Measurements from ENCODE around the gene POTEF. TPM values are rescaled to one million over a fixed set of nuclear protein-coding genes. Genes with fewer than 3 reads are reported as not detected.
"Not testable (repeated sequence)": the region's sequence is repeated elsewhere in the genome, so short reads cannot be mapped to it uniquely, and the experiment has no call there.

Gene POTEF
- total RNA-seq, 4 donors from 2014 or later, result 0.27 TPM; not detected in 3

GRCh38 chr2:130152816-130153595, 24.0 kb upstream of the POTEF start:
- Histone ChIP-seq H3K4me3 (replicated peaks in 1 of 3) (no peak overlapping the region), H3K27me3 (no peaks in the 10 kb centered on the region), H3K9me3 (no peaks in the 10 kb centered on the region), H3K4me1 (peaks cover 18 to 22% of the 10 kb centered on the region in 2 donors), H3K27ac (no peak overlapping the region), H3K36me3 (peaks cover 13 to 19% of the 10 kb centered on the region in 2 donors)
- no peak for DNase-seq
- intact Hi-C loops (cut with DNase I), result no loop called here
- TF ChIP-seq POLR2A (IDR thresholded peaks at IDR 0.05) (no peak), CTCF (IDR thresholded peaks at IDR 0.05) (no peak)
- 95% methylated on average over 14 to 20 of the region's 25 CpGs for WGBS, 2 donors

GRCh38 chr2:130152136-130152815, 23.3 kb upstream of the POTEF start:
- Histone ChIP-seq H3K36me3 (peaks cover 13 to 19% of the 10 kb centered on the region in 2 donors), H3K4me1 (peaks cover 11 to 15% of the 10 kb centered on the region in 2 donors)
- H3K27me3 ChIP-seq; H3K27ac ChIP-seq; intact Hi-C loops (cut with DNase I); H3K4me3 ChIP-seq (replicated peaks in 1 of 3); H3K9me3 ChIP-seq; DNase-seq: not testable (repeated sequence)
- WGBS, 2 donors, result 94 to 96% methylated on average over 26 to 27 of the region's 27 CpGs

DNA sequence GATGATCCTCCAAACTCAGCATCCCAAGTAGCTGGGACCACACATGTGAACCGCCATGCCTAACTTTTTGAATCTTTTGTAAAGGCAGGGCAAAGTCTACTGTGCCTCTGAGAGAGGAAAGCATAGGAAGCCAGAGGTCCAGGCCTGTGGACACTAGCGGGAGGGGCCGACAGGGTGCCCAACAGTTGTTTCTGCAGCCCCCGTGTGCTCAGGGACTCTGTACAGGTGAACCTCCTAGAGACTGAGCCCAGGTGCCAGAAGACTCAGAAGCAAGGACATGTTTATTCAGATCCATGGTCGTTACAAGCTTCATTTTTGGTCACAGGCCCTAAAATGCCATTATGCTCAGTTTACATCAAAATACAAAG, 22.1 kb upstream of the POTEF start:
- H3K9me3 ChIP-seq; H3K27me3 ChIP-seq; H3K4me3 ChIP-seq (replicated peaks in 1 of 3); H3K4me1 ChIP-seq; DNase-seq; H3K27ac ChIP-seq; intact Hi-C loops (cut with DNase I): not testable (repeated sequence)
- peaks cover 13 to 19% of the 10 kb centered on the region in 2 donors for H3K36me3 ChIP-seq
- WGBS, 2 donors, result 50 to 66% methylated on average over 2 to 5 of the region's 5 CpGs

- no peak for DNase-seq
- H3K27ac ChIP-seq, result no peak overlapping the region
- 91 to 95% methylated on average over 23 of the region's 23 CpGs for WGBS, 2 donors
Observed at GRCh38 chr2:130150181-130151144, 21.4 kb upstream of the POTEF start.

DNA sequence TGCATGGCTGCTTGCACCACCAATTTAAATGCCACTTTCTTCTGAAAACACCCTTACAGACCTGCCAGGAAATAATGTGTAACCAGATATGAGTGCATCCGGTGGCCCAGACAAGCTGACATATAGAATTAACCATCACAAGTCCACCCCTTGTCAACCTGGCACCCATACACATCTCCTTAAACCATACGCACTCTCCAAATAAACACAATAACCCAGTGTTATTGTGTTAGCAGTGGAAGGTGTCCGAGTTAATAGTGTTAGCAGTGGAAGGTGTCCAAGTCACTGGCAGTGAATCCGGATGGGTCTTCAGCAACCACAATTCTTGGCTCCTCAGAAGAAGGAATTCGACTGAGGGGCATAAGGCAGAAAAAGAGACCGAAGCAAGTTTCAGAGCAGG, 19.5 kb upstream of the POTEF start:
- H3K4me1 ChIP-seq; H3K27me3 ChIP-seq; H3K4me3 ChIP-seq (replicated peaks in 1 of 3); H3K9me3 ChIP-seq; intact Hi-C loops (cut with DNase I); DNase-seq; H3K27ac ChIP-seq: not testable (repeated sequence)
- peaks cover 13 to 15% of the 10 kb centered on the region in 2 donors for H3K36me3 ChIP-seq
- WGBS, 2 donors, result 32 to 34% methylated on average over 6 of the region's 6 CpGs

More at GRCh38 chr2:130150181-130151144, 21.4 kb upstream of the POTEF start:
- Histone ChIP-seq H3K4me3 (replicated peaks in 1 of 3) (no peak overlapping the region), H3K9me3 (no peaks in the 10 kb centered on the region), H3K27me3 (no peaks in the 10 kb centered on the region), H3K4me1 (peaks cover under 1 to 2% of the 10 kb centered on the region in 2 donors), H3K36me3 (peaks cover 13 to 19% of the 10 kb centered on the region in 2 donors)
- intact Hi-C loops (cut with DNase I), result no loop called here
- TF ChIP-seq POLR2A (IDR thresholded peaks at IDR 0.05) (no peak), CTCF (IDR thresholded peaks at IDR 0.05) (no peak)

DNA sequence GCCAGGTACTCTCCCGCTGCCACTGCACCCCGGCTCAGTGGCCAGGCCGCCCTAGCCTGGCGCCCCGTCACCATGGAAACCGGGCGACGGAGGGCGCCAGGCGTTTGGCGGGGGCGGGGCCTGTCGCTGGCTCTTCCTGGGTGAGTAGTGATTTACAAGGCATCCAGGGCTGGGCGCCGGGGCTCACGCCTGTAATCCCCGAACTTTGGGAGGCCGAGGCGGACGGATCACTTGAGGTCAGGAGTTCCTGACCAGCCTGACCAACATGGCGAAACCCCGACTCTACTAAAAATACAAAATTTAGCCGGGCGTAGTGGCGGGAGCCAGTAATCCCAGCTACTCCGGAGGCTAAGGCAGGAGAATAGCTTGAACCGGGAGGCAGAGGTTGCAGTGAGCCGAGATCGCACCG, 16.0 kb upstream of the POTEF start, which contains the start of gene CCDC74B:
Gene CCDC74B (minus strand): TSS at position 107 of the 409 bp plus-strand sequence. CDS start 116 bp downstream, outside the sequence.
- H3K36me3 ChIP-seq; H3K9me3 ChIP-seq; H3K27me3 ChIP-seq; H3K4me1 ChIP-seq; intact Hi-C loops (cut with DNase I): not testable (repeated sequence)
- peak in 1 of 2 donors; percentile 41 for TF ChIP-seq POLR2A (IDR thresholded peaks at IDR 0.05)
- peak within 1 kb of the TSS in 1 of 3 donors; percentile 12 for H3K4me3 ChIP-seq (replicated peaks in 1 of 3)
- 11 to 15% methylated on average over 12 to 17 of the region's 30 CpGs for WGBS, 2 donors
- H3K27ac ChIP-seq, result peak within 1 kb of the TSS in 1 of 3 donors; percentile 49
- peak; percentile 74 to 78 for DNase-seq

DNA sequence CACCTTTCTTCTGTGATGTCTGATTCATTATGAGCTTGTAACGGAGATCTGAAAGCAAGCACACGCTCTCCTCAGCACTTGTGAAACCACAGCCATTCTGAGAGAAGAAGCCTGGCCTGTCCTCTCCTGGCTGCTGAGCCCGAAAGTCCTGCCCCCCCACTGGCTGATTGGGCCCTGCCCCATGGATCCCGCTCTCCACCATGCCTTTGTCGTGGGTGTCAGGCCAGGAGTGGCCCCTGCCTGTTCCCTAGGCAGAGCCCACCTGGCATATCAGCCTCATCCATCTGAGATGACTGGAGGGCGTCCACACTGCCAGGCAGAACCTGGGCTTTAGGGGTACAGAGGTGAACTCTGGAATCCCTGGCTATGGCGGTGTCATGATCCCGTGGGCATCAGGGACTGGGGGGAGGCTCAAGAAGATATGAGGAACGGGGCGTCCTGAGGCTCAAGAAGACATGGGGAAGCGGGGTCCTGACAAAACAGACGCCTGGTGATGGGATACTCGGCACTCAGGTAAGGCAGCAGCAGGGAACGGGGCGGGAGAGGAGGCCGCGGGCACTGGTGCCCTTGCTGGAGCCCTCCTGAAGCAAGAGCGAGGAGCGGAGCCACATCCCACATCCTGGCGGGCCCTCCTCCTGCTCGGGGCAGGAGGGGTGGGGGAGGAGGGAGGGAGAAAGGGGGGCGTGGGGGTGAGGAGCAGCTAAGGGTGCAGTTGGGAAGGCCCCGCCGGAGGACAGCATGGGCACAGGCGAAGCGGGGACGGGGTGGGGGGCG, 14.4 kb upstream of the POTEF start:
- H3K36me3 ChIP-seq; intact Hi-C loops (cut with DNase I); H3K27me3 ChIP-seq; H3K9me3 ChIP-seq; H3K27ac ChIP-seq; H3K4me1 ChIP-seq; DNase-seq: not testable (repeated sequence)
- H3K4me3 ChIP-seq (replicated peaks in 1 of 3), result peak overlapping the region in 1 of 3 donors; percentile 4
- 41 to 60% methylated on average over 17 to 20 of the region's 28 CpGs for WGBS, 2 donors

- H3K27me3 ChIP-seq; H3K36me3 ChIP-seq; H3K9me3 ChIP-seq; intact Hi-C loops (cut with DNase I); H3K27ac ChIP-seq; H3K4me3 ChIP-seq (replicated peaks in 1 of 3); DNase-seq; H3K4me1 ChIP-seq: not testable (repeated sequence)
- 81 to 85% methylated on average over 4 to 8 of the region's 13 CpGs for WGBS, 2 donors
Observed at GRCh38 chr2:130142396-130143265, 13.6 kb upstream of the POTEF start.
